Right kidney (tissue), 1 donor: ENCODE results near the gene COBL.

Experiments
- DNase-seq: peaks from one replicate; pipeline ENCODE4 v3.0.0-alpha.2; 2016

Gene COBL

GRCh38 chr7:51304729-51305128 is 11.9 kb downstream of the COBL start:
- DNase-seq, result no peak

DNA sequence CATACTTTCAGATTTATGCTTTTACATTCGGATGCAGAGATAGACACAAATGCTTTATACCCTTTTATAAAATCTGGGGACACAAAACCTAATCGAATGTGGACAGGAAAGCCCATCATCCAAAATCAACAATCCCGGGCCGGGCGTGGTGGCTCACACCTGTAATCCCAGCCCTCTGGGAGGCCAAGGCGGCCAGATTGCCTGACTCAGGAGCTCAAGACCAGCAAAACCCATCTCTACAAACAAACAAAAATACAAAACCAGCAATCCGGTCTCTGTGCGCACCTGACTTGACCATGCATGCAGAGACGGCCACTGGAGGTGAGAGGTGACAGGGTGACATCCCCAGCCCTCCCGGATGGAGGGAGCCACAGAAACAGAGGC is 13.5 kb downstream of the COBL start:
- DNase-seq, result no peak

GRCh38 chr7:51301806-51302205 is 14.8 kb downstream of the COBL start:
- DNase-seq, result no peak

DNA sequence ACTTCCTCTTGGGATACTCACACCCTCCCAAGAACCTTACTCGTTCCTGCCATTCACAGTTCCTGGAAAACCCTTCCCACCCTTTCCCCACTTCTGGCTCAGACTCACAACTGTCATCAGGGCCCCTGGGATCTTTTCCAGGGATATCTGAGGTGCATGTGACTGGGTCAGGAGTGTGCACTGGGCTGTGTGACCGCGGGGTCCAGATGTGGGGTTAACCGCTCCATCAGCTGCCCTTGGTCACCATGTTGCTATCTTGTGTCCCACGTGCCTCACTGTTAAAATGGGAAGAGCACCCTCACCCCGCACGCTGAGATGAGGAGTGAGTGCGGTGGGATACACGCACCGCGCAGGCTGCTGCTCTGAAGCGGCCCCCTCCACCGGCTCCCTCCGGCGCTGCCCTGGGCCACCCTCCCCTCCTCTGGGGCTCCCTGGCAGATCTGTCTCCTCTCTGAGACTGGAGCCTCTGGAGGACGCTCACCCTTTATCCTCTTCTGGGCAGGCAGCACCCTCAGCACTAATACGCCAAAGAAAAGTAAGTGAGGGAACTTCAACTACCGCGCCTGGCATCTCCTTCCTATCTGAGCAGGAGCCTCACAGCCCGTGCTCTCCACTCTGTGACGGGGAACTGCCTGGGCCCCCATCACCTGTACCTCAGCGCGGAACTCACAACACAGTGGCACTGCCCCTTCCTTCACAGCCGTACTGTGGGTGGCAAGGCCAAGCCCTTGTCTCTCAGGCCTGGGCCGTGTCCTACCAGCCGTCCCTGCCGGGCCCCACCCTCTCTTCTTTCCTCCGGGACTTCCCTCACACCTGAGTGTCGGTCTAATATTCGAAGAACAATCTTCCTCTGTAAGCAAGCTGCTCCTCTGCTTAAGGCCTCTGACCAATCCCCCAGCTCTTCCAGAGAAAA is 15.6 kb downstream of the COBL start:
- DNase-seq, result no peak

DNA sequence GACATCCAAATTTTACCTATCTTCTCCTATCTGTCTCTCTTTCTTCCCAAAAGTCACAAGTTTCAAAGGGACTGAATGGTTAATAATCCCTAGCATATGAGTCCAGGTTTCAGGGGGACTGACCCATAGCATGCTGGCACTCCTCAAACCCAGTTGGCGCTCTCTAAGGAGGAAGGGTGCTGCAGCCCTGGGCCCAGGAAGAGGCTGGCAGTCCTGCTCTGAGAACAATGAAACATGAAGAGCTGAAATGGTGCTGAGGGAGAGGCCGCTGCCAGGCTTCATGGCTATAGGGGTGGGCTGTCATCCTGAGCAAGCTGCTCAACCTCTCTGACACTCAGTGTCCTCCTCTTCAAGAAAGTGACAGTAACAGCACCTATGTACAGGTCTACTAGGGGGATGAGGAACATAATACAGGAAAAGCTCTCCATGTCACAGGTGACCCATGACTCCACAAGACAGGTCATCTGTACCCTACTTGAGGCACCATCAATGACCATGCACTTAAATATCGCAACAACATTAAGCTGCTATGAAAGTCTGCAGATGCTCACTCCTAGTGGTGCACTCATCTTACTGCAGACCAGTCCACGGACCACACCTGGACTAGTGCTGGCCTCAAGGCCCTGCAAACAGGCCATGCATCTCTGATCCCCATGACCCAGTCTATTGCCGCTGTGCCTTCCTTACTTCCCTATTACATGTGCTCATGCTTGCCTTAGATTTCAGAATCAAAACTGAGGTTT is 17.0 kb downstream of the COBL start:
- DNase-seq, result no peak

DNA sequence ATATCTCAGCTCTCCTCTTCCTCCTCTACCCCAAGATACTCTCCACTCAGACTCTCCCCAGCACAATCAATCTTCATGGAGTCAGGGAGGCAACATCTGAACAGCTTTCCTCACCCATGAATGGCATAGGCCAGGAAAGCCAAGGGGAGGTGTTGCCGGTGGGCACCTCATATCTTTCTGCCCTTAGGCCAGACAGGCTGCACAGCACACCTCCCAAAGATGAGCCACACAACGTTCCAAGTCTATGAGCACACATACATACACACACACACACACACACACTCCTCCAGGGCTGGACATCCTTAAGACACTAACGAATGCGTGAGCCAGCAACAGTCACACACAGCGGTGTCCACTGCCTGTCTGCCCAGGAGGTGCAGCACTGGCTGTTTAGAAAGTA is 17.7 kb downstream of the COBL start:
- no peak for DNase-seq

GRCh38 chr7:51297986-51298385 is 18.6 kb downstream of the COBL start:
- no peak for DNase-seq

DNA sequence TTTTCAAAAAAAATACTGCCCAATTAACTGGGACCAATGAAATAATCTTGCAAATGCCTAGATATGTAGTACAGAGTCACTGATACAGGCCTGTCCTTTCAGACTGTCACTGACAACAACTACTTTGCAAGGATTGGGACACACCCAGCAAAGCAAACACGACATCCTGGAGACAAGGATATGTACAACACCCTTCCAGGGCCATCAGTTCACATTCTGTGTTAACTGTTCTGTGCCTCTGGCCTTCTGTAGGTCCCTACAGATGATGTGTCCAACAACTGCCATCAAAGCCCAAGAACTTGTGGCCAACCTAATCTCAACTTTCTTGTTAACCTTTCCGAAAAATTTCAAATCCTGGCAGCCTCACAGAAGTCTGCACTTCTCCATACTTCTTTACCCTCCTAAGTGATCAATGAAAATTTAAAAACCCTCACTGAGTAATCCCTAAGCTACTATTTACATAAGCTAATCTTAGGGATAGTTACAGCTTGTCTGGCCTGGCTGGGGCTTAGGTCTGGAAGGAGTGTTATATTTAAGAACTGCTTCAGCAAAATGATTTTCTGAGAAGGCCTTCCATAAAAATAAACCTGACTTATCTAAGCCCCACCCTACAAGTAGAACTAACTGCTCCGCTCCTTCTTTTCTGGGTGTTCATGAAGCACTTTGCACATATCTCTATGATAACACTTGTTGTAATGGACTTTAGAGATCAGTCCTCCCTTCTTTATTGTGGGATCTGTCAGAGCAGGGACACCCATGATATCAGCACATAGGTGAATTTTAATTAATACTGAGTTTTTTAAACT is 21.0 kb downstream of the COBL start:
- no peak for DNase-seq

GRCh38 chr7:51292596-51292995 is 24.0 kb downstream of the COBL start:
- no peak for DNase-seq

- no peak for DNase-seq
Measured at GRCh38 chr7:51290702-51291540, 25.7 kb downstream of the COBL start.

DNA sequence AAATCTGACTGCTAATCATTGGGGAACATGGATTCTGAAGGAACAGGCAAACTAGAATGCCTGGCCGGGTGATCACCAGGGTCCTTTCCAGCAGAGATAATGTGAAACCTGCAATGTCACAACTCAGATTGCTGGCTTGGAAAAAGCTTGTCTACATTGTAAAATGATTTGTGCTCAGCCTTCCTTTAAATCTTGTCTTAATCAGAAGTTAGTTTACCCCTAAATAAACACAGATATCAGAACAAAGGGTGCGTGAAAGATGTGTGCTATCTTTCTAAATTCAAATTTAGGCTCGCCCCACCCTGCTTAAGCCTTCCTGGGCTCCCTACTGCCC is 26.3 kb downstream of the COBL start:
- DNase-seq, result no peak

DNA sequence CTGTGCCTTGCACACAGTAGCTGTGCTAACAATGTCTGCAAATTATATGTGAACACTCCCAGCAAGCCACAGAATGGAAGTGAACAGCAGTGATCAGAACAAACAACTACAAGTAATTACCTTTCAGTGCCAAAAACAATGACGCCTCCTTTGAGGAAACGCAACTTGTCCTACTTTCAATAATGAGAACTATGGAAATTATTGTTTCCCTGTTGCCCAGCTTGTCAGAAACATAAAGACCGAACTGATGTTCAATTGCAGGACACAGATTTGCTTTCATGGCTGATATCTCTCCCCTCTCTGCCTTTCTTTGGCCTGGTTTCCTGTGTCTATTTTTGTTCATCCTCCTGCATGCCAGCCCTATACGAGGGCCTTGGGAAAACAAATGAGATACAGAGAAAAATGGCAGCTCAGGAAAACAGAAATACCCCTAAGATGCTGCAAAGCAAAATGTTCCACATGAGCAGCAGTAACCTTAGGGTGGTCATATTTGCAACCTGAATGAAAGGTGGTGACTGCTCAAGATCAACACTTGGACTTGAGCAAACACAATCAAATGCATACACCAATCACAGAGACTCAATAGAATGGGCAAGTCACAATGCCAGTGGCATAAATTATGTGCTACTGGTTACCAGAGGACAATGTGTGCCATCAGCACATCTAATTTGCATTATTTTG is 26.8 kb downstream of the COBL start:
- no peak for DNase-seq

DNA sequence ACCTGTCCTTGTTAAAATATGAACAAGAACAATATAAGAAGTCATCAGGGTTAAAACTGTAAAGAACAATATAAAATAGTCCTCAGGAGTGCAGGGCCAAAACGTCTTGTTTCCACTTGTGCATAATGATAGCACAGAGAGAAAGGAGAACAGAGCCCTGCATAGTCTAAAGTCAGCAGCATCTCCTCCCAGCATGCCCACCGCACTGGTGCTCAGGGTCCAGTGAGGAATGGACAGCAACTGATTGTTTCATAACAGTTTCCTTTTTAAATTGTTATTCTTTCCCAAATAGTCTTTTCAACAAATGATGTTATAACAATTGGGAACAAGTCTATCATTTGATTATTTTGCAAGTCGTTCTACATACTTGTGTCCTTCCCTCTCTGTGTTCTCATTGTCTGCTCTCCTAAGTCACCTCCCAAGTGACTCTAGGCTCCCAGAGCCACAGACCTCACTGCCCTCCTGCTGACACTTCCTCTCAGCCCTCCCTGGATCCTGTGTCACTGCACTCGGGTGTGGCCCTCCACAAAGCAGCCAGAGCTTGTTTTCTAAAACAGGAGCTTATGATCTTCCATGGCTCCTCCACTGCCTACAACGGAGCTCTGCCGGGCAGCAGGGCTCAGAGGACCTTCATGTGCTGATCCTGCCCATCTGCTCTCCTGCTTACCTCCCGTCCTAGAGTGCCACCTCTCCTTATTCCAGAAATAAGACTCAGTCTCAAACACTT is 27.6 kb downstream of the COBL start:
- no peak for DNase-seq

GRCh38 chr7:51286401-51286800 is 30.2 kb downstream of the COBL start:
- DNase-seq, result no peak

DNA sequence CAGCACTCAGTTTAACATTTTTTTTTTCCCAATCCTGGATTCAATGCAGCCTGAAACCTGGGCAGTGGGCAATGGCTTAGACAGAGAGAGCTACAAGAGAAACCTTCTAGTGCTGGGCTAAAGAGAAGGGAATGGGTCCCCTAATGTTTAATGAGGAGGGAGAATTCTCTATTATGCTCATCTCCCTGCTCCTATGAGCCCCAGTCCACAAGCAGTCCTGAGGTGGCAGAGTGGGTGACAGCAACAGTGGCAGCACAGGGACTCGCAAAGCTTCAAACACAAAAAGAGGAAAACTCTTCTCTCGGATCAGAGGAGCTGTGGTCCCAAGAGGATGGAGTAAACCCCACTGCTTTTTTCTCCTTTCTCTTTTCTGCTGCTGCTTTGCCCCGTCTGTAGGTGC is 36.5 kb downstream of the COBL start:
- no peak for DNase-seq

GRCh38 chr7:51279391-51280023 is 37.1 kb downstream of the COBL start:
- no peak for DNase-seq

GRCh38 chr7:51278797-51279196 is 37.8 kb downstream of the COBL start:
- DNase-seq, result no peak

DNA sequence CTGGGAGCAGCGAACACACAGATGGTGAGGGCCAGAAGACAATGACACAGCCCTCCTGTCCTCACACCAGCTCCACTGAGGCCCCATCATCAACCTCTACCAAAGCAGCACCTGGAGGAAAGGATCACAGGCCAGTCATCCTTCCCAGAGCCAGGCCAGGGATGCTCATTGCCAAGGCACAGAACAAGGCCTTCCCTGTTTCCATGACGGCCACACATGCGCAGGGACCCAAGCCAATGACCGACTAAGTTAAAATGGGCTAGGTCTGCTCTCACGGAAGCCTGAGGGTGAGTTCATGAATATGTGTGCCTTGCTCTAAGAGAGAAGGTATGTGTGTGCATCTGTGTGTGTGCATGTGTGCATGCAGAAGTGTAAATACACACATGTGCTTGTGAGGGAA is 39.6 kb downstream of the COBL start:
- DNase-seq, result no peak

DNA sequence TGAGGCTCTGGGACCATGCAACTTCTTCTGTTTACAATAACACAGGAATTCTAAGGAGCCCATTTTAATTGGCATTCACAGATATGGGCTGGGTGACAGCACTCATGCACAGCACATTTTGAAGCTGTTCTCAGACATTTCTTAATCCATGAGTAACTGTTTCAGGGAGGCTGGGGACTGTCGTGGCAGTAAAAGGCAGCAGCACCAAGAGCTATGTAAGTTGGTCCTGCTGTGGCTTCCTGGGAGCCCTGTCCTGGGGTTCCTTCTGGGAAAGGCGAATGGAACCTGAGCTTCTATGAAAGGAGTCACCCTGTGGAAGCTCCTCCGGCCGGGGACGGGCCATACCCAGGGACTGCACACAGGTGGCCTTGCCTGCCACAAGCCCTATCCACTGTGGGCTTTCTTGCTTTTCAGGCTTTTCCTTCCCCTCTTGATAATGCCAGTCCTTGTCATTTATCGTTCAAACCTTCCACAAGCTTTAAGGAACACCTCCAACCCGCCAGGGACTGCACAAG is 40.5 kb downstream of the COBL start:
- no peak for DNase-seq

DNA sequence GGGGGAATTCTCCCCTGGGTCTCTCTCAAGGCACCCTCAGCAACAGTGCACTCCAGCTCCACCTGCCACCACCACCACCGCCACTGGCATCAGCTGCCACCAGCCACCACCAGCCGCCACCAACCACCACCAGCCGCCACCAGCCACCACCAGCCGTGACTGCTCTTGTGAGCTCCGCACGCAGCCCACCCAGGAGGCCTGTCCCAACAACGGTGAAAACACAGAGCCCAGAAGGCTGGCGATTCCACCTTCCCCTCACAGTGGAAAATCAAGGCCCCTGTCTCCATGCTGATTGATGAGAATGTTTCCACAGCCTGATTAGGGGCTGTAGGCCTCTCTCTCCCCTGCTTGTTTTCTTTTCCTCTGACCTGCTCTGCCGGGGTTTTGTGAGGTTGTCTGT is 41.1 kb downstream of the COBL start:
- no peak for DNase-seq
